Activated CD8-positive, alpha-beta memory T cell treated with anti-CD3 and anti-CD28 coated beads for 48 hours (primary cell): ENCODE data around the gene RUSC1.
"Not testable (repeated sequence)": the region's sequence is repeated elsewhere in the genome, so short reads cannot be mapped to it uniquely, and the experiment has no call there.

Source experiments
- DNase-seq, 3 experiments: peaks; one replicate each; pipeline ENCODE4 v3.0.0-alpha.2; 2020; ENCODE audit warnings: low read depth in 2 of 3, low spot score in 2 of 3

Gene RUSC1, protein sequence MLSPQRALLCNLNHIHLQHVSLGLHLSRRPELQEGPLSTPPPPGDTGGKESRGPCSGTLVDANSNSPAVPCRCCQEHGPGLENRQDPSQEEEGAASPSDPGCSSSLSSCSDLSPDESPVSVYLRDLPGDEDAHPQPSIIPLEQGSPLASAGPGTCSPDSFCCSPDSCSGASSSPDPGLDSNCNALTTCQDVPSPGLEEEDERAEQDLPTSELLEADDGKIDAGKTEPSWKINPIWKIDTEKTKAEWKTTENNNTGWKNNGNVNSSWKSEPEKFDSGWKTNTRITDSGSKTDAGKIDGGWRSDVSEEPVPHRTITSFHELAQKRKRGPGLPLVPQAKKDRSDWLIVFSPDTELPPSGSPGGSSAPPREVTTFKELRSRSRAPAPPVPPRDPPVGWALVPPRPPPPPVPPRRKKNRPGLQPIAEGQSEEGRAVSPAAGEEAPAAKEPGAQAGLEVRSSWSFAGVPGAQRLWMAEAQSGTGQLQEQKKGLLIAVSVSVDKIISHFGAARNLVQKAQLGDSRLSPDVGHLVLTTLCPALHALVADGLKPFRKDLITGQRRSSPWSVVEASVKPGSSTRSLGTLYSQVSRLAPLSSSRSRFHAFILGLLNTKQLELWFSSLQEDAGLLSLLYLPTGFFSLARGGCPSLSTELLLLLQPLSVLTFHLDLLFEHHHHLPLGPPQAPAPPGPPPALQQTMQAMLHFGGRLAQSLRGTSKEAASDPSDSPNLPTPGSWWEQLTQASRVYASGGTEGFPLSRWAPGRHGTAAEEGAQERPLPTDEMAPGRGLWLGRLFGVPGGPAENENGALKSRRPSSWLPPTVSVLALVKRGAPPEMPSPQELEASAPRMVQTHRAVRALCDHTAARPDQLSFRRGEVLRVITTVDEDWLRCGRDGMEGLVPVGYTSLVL

GRCh38 chr1:155320661-155321617 is at the start of gene RUSC1:
RUSC1 (plus strand) TSS chr1:155320894; CDS start chr1:155321774, 880 bp downstream.
- no peak for DNase-seq

GRCh38 chr1:155272466-155273342 is 48.0 kb upstream of the RUSC1 start:
- DNase-seq = peak in 1 of 3 experiments; percentile 50

DNA sequence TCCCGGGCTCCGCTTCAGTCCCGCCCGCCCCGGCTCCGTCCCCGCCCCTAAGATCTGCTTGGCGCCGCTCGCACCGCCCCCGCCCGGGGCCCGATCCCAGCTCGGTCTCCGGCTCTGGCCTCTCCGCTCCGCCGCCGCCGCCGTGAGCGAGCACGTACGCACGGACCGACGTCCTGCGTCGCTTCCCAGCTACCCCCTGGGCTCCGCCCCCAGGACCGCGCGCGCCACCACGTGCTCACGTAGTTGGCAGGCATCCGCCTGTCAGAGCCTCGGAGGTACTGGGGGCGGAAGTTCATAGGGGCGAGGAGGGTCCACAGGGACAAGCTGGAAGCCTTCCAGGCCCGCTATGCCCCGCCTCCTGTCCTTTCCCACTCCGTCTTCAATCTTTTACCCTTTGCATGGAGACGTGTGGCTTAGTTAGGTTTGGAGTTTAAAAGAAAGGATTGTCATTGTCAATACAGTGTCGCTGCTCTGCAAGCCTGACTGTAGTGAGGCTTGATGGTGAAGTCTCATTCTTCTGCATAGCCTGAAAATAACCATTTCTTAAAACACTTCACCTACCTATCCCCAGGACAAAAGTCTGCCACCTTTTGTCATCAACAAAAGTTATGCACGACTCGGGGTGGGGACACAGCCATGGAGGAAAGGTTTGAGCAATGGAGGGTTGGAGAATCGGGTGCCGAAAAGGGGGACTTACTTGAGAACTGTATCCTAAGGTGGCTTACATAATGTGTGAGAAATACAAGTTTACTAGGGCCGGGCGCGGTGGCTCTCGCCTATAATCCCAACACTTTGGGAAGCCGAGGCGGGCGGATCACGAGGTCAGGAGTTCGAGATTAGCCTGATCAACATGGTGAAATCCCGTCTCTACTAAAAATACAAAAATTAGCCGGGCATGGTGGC is 47.1 kb upstream of the RUSC1 start, which contains the start of gene CLK2:
Gene CLK2, minus strand, starts transcription at position 162 of the 903 bp plus-strand sequence. CDS start 2,527 bp downstream, outside the sequence.
- peak; percentile 89 to 95 (median 90) for DNase-seq

- peak; percentile 88 to 92 (median 88) for DNase-seq
These were observed 43.4 kb upstream of the RUSC1 start, which contains the start of gene HCN3 for GRCh38 chr1:155277070-155277901. HCN3 (plus strand) TSS chr1:155277463; CDS start chr1:155277591, 128 bp downstream.

DNA sequence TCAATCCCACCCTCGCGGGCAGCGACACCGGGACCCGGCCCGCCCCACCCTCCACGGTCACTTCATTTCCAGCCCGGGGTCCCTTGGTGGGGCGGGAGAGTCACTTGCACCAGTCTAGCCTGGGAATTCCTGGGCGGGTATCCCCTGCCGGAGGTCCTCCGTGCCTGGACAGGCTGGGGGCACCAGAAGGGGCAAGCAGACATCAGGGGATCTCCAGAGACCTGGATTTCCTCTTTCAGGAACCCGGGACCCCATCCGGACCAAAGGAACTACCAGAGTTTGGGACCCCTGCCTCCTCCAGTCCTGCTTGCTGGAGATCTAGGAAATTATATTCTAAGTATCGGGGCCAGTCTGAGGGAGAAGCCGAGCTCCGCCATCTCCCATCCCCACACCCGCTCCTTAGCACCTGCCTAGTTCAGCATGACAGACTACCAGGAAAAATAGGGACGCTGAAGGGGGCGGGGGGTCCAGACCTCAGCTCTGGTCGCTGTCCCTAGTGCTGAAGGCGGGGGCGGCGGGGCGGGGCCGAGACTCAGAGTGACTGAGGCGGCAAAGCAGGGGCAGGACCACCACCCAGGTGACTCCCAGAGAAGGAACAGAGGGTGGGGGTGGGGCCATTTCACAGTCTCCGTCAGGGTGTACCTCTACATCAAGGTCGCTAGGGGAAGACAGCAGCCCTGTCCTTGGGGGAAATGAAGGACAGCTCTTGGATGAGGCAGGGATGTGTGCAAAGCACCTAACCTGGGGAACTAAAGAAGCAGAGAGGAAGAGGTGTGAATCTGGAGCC is 42.6 kb upstream of the RUSC1 start:
- DNase-seq = peak in 2 of 3 experiments; percentile 57

DNA sequence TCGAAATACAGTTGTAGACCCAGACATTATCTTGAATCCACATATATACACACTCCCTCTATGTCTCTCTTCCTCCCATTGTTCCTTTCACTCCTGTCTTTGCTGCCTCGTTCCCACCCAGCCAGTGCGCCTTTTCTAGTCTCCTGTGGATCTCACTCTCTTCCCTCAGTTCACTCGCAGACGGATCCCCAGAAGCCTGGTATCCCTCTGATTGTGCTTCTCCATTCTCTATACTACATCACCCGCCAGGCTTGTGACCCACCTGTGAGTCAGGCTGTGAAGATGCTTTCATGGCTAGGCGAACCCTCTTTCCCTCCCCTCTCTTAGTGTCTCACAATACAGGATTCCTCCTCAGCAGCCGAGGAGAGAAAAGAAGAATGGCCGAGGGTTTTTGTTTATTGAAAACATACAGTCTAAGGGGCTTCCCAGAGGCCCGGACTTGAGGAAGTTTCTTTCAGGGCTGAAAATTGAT is 42.0 kb upstream of the RUSC1 start:
- DNase-seq = no peak

GRCh38 chr1:155279268-155279667 is 41.4 kb upstream of the RUSC1 start:
- no peak for DNase-seq

GRCh38 chr1:155282488-155283091 is 38.1 kb upstream of the RUSC1 start:
- no peak for DNase-seq

GRCh38 chr1:155284476-155284875 is 36.2 kb upstream of the RUSC1 start:
- no peak for DNase-seq

DNA sequence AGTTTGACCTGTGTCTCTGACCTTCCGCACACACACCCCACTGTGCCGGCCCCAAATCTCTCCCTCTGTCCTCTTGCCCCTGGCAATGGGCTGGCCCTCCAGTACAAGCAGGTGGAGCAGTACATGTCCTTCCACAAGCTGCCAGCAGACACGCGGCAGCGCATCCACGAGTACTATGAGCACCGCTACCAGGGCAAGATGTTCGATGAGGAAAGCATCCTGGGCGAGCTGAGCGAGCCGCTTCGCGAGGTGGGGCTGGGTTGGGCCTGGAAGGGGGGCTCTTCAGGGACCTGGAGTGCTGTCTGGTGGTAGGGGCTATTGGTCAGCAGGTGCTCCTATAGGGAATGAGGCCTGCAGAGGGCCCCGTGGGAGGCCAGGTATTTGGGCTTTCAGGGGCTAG is 35.6 kb upstream of the RUSC1 start:
- no peak for DNase-seq

DNA sequence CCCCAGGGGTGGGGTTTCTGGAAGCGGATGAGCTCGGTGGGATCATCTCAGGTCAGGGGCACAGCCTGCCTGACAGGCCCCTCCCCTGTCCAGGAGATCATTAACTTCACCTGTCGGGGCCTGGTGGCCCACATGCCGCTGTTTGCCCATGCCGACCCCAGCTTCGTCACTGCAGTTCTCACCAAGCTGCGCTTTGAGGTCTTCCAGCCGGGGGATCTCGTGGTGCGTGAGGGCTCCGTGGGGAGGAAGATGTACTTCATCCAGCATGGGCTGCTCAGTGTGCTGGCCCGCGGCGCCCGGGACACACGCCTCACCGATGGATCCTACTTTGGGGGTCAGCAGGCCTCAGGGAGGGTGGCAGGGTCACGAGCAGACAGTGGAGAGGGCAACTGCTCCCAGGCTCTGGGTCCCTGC is 35.1 kb upstream of the RUSC1 start:
- DNase-seq = no peak

GRCh38 chr1:155286544-155286943 is 34.1 kb upstream of the RUSC1 start:
- no peak for DNase-seq

DNA sequence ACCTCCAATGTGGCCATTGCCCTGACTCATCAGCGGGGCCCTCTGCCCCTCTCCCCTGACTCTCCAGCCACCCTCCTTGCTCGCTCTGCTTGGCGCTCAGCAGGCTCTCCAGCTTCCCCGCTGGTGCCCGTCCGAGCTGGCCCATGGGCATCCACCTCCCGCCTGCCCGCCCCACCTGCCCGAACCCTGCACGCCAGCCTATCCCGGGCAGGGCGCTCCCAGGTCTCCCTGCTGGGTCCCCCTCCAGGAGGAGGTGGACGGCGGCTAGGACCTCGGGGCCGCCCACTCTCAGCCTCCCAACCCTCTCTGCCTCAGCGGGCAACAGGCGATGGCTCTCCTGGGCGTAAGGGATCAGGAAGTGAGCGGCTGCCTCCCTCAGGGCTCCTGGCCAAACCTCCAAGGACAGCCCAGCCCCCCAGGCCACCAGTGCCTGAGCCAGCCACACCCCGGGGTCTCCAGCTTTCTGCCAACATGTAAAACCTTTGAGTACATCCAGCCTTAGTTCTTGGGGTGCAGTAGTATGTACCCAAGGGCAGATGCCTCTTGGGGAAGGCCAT is 32.6 kb upstream of the RUSC1 start:
- DNase-seq = no peak

GRCh38 chr1:155291006-155291405 is 29.7 kb upstream of the RUSC1 start:
- DNase-seq = not testable (repeated sequence)

DNA sequence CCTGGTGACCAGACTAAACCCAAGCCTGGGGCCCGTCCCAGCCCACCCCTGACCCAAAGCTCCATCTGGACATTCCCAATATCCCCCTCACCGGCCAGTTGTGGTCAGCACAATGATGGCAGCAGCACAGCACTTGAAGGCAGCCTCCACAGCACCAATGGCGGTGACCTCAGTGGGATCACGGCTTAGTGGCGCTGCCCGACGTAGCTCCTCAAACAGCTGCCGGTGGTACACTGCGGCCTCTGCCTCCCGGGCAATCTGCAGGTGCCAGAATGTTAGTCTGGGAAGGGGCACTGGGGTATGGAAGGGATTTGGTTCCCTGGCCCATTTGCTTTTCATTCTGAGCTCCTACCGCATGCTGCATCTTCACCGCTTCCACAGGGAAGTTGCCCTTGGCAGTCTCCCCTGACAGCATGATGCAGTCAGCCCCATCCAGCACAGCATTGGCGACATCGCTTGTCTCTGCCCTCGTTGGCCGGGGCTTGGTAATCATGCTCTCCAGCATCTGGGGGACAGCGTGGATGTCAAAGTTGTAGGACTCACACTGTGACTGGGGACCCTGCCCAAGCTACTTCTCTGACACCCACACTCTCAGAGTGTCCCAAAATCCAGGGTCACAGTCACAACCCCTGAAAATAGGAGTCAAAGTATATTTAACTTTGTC is 27.5 kb upstream of the RUSC1 start:
- no peak for DNase-seq
